Mucosa of rectum (tissue), 2 donors: ENCODE data around the gene OPRL1.

Experiments
- H3K27ac ChIP-seq, 2 donors: one replicate each; pipeline ENCODE4 v1.7.0; 2013; ENCODE audit warnings: inconsistent platforms in 2 of 2, low read depth in 2 of 2, low read length in 2 of 2
- H3K27me3 ChIP-seq, 2 donors: one replicate each; pipeline ENCODE4 v1.7.0; 2013; ENCODE audit warnings: low read length in 2 of 2; ENCODE audit not compliant: control insufficient read depth in 2 of 2, insufficient read depth in 2 of 2
- H3K36me3 ChIP-seq, 2 donors: one replicate each; pipeline ENCODE4 v1.7.0; 2013; ENCODE audit warnings: low read length in 2 of 2; ENCODE audit not compliant: control insufficient read depth in 2 of 2, insufficient read depth in 2 of 2
- H3K4me1 ChIP-seq, 2 donors: one replicate each; pipeline ENCODE4 v1.7.0; 2013; ENCODE audit warnings: low read length in 2 of 2, mild to moderate bottlenecking in 1 of 2; ENCODE audit not compliant: control insufficient read depth in 2 of 2, insufficient read depth in 2 of 2
- H3K4me3 ChIP-seq, 2 donors: one replicate each; pipeline ENCODE4 v1.7.0; 2013; ENCODE audit warnings: low read length in 2 of 2
- H3K9ac ChIP-seq, 2 donors: one replicate each; pipeline ENCODE4 v1.7.0; 2013; ENCODE audit warnings: low read length in 2 of 2, low read depth in 1 of 2, mild to moderate bottlenecking in 1 of 2
- H3K9me3 ChIP-seq, 2 donors: one replicate each; pipeline ENCODE4 v1.7.0; 2013; ENCODE audit warnings: low read length in 2 of 2; ENCODE audit not compliant: control insufficient read depth in 2 of 2
- donor health status: healthy.
- donor health status: Normal muscosa, but diverticular disease.

Gene OPRL1

DNA sequence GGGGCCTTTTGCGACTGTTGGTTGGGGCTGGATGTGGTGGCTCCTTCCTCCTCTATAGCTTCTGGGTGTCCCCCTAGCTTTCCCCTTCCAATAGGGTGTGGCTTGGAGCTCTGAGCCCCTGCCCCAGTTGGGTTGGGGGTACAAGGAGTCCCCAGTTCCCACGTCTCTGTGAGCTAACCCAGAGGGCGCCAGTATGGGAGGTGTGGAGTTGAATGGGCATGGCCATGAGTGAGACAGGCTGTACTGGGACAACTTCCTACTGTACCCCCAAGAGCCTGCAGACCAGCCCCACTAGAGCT is 42.7 kb upstream of the OPRL1 start:
- H3K9ac ChIP-seq, result no peak overlapping the region
- peaks cover 10 to 13% of the 10 kb centered on the region in 2 donors for H3K4me1 ChIP-seq
- peaks cover 19 to 27% of the 10 kb centered on the region in 2 donors for H3K36me3 ChIP-seq
- no peak overlapping the region for H3K27ac ChIP-seq
- H3K27me3 ChIP-seq, result peaks cover 27 to 62% of the 10 kb centered on the region in 2 donors
- no peak overlapping the region for H3K4me3 ChIP-seq
- H3K9me3 ChIP-seq, result no peaks in the 10 kb centered on the region

- peaks cover 10 to 15% of the 10 kb centered on the region in 2 donors for H3K4me1 ChIP-seq
- no peak overlapping the region for H3K27ac ChIP-seq
- peaks cover 28 to 61% of the 10 kb centered on the region in 2 donors for H3K27me3 ChIP-seq
- H3K9me3 ChIP-seq, result no peaks in the 10 kb centered on the region
- H3K4me3 ChIP-seq, result no peak overlapping the region
- H3K9ac ChIP-seq, result no peak overlapping the region
- peaks cover 14 to 22% of the 10 kb centered on the region in 2 donors for H3K36me3 ChIP-seq
These were observed 42.2 kb upstream of the OPRL1 start for GRCh38 chr20:64037498-64038213.

- peak overlapping the region in 1 of 2 donors; percentile 57 for H3K4me3 ChIP-seq
- H3K27ac ChIP-seq, result peak overlapping the region in 1 of 2 donors; percentile 32
- no peaks in the 10 kb centered on the region for H3K9me3 ChIP-seq
- H3K9ac ChIP-seq, result no peak overlapping the region
- H3K4me1 ChIP-seq, result peaks cover 10 to 15% of the 10 kb centered on the region in 2 donors
- H3K36me3 ChIP-seq, result peaks cover 9 to 16% of the 10 kb centered on the region in 2 donors
- H3K27me3 ChIP-seq, result peaks cover 28 to 59% of the 10 kb centered on the region in 2 donors
These were observed 41.7 kb upstream of the OPRL1 start for GRCh38 chr20:64038224-64038564.

DNA sequence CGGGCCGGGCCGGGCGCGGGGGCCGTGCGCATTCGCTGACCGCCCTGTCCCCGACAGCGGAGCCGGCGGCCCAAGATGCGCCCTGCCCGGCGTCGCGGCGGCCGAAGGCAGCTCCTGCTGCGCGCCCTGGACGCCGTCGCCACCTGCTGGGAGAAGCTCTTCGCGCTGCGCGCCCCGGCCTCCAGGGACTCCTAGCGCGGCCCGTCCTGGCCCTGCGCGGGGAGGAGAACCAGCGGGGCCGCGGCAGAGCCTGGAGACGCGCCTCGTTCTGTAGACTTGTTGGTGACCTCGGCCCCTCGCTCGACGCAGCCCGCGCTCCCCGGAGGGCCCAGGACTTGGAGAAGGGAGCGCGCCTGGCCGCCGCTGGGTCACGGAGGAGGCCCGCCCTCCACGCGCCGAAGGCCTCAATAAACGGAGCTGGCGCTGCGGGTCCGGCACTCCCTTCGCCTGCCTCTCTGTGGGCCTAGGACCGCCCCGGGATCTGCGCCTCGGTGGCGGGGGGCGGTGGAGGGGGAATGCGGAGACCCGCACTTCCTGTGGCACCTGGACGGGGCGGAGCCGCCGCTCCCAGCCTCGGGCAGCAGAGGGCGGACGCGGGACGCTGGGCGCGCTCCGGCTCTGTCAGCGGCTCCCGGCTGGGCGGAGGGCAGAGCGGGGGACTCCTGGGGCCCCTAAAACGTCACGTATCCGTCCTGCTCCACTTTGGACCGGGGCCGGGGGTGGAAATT is 41.2 kb upstream of the OPRL1 start:
- Histone ChIP-seq H3K9me3 (no peaks in the 10 kb centered on the region), H3K9ac (peak overlapping the region in 1 of 2 donors; percentile 16), H3K27ac (peak overlapping the region; percentile 15 to 32), H3K36me3 (peaks cover 7 to 13% of the 10 kb centered on the region in 2 donors), H3K4me1 (peaks cover 10 to 15% of the 10 kb centered on the region in 2 donors), H3K27me3 (peaks cover 31 to 59% of the 10 kb centered on the region in 2 donors), H3K4me3 (peak overlapping the region; percentile 48 to 57)

GRCh38 chr20:64039293-64040160 is 40.4 kb upstream of the OPRL1 start:
- H3K27me3 ChIP-seq, result peaks cover 34 to 56% of the 10 kb centered on the region in 2 donors
- no peaks in the 10 kb centered on the region for H3K9me3 ChIP-seq
- peaks cover 7 to 12% of the 10 kb centered on the region in 2 donors for H3K4me1 ChIP-seq
- H3K9ac ChIP-seq, result peak overlapping the region in 1 of 2 donors; percentile 16
- H3K36me3 ChIP-seq, result peaks cover 7% of the 10 kb centered on the region in 2 donors
- H3K27ac ChIP-seq, result peak overlapping the region in 1 of 2 donors; percentile 32
- peak overlapping the region; percentile 15 to 57 for H3K4me3 ChIP-seq

GRCh38 chr20:64040231-64041039 is 39.4 kb upstream of the OPRL1 start:
- peaks cover 0 to under 1% of the 10 kb centered on the region in 2 donors for H3K36me3 ChIP-seq
- no peaks in the 10 kb centered on the region for H3K9me3 ChIP-seq
- H3K4me1 ChIP-seq, result peaks cover 7 to 12% of the 10 kb centered on the region in 2 donors
- no peak overlapping the region for H3K4me3 ChIP-seq
- no peak overlapping the region for H3K9ac ChIP-seq
- H3K27ac ChIP-seq, result no peak overlapping the region
- peaks cover 38 to 55% of the 10 kb centered on the region in 2 donors for H3K27me3 ChIP-seq

DNA sequence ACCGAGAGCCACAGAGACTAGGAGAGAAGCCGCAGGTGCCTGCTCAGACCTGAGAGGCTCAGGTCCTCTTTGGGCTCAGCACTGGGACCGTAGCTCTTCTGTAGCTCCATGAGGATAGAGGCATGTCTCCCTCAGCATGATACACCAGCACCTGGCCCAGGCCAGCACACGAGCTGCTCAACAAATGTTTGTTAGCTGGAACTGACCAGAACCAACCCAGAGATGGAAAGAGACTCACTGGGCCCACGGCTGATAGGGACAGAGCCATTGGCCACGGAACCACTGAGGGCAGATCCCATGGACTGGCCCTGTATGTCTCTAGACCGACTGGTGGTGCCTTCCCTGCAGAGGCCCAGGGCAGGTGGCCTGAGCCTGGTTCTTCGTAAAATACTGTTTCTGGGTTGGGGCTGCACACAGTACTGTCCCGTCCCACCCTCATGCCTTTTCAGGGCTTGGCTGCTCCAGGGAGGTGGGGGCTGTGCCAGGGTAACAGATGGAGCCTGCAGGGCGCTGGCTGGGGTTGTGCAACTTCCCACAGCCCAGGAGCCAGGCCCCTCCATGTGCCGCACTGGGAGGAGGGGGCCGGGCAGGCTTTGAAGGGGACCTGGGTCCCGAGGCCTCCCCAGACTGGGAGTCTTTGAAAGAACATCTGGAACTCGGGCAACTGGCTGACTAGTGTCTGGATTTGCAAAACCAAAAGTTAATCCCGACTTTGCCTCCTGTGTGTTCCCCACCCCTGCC is 38.7 kb upstream of the OPRL1 start:
- Histone ChIP-seq H3K27me3 (peaks cover 39 to 56% of the 10 kb centered on the region in 2 donors), H3K4me1 (peaks cover 7 to 12% of the 10 kb centered on the region in 2 donors), H3K9ac (no peak overlapping the region), H3K4me3 (no peak overlapping the region), H3K9me3 (no peaks in the 10 kb centered on the region), H3K36me3 (no peaks in the 10 kb centered on the region), H3K27ac (peak overlapping the region in 1 of 2 donors; percentile 9)

GRCh38 chr20:64041781-64042053 is 38.2 kb upstream of the OPRL1 start:
- H3K9ac ChIP-seq, result no peak overlapping the region
- H3K4me3 ChIP-seq, result peak overlapping the region in 1 of 2 donors; percentile 44
- H3K27ac ChIP-seq, result peak overlapping the region in 1 of 2 donors; percentile 9
- H3K27me3 ChIP-seq, result peaks cover 38 to 55% of the 10 kb centered on the region in 2 donors
- H3K4me1 ChIP-seq, result peaks cover 7 to 12% of the 10 kb centered on the region in 2 donors
- H3K9me3 ChIP-seq, result no peaks in the 10 kb centered on the region
- no peaks in the 10 kb centered on the region for H3K36me3 ChIP-seq
